Liver (tissue), 9 donors: Measurements from ENCODE around the gene ADGRA1. TPM values are rescaled to one million over a fixed set of nuclear protein-coding genes. Genes with fewer than 3 reads are reported as not detected.

Experiments
- DNase-seq: peaks from one replicate; pipeline ENCODE4 v3.0.0-alpha.2; 2017; ENCODE audit warnings: low spot score
- H3K27ac ChIP-seq, 2 donors: one replicate each; pipeline ENCODE4 v1.7.0; 2013; ENCODE audit warnings: inconsistent platforms in 2 of 2, low read length in 2 of 2, control low read depth in 1 of 2, low read depth in 1 of 2, mild to moderate bottlenecking in 1 of 2
- H3K27me3 ChIP-seq, 4 donors: one replicate each; pipeline versions ENCODE4 v1.6.1 to v1.7.0; 2013; ENCODE audit warnings: low read length in 3 of 4, inconsistent platforms in 1 of 4, mild to moderate bottlenecking in 1 of 4, moderate library complexity in 1 of 4; ENCODE audit not compliant: control insufficient read depth in 4 of 4, insufficient read depth in 4 of 4
- H3K36me3 ChIP-seq, 4 donors: one replicate each; pipeline versions ENCODE4 v1.6.1 to v1.7.0; 2013; ENCODE audit warnings: low read length in 3 of 4, mild to moderate bottlenecking in 3 of 4, low read depth in 1 of 4, moderate library complexity in 1 of 4; ENCODE audit not compliant: control insufficient read depth in 4 of 4, insufficient read depth in 3 of 4
- H3K4me1 ChIP-seq, 4 donors: one replicate each; pipeline versions ENCODE4 v1.6.1 to v1.7.0; 2013; ENCODE audit warnings: low read length in 3 of 4, mild to moderate bottlenecking in 3 of 4, moderate library complexity in 1 of 4; ENCODE audit not compliant: control insufficient read depth in 4 of 4, insufficient read depth in 4 of 4
- H3K4me3 ChIP-seq, 3 donors: one replicate each; pipeline versions ENCODE4 v1.6.1 to v1.7.0; 2013; ENCODE audit warnings: low read length in 3 of 3, control low read depth in 1 of 3, low read depth in 1 of 3, mild to moderate bottlenecking in 1 of 3
- H3K9ac ChIP-seq, 2 donors: one replicate each; pipeline ENCODE4 v1.7.0; 2013; ENCODE audit warnings: low read length in 2 of 2, mild to moderate bottlenecking in 2 of 2, moderate library complexity in 2 of 2, control low read depth in 1 of 2, low read depth in 1 of 2
- H3K9me3 ChIP-seq, 4 donors: one replicate each; pipeline versions ENCODE4 v1.6.1 to v1.7.0; 2013; ENCODE audit warnings: low read length in 3 of 4; ENCODE audit not compliant: control insufficient read depth in 4 of 4
- ATF3 ChIP-seq: IDR thresholded peaks from 2 replicates; pipeline ENCODE4 v1.6.1; 2016; ENCODE audit warnings: antibody characterized with exemption
- CTCF ChIP-seq: fragments of 150-350 bp; IDR thresholded peaks from 2 replicates; pipeline ENCODE4 v1.5.1; 2017; ENCODE audit warnings: improper control_type of control experiment, low read depth, low read length; ENCODE audit not compliant: missing input control
- FOXA1 ChIP-seq: IDR thresholded peaks from 2 replicates; pipeline ENCODE4 v1.6.1; 2016; ENCODE audit warnings: antibody characterized with exemption
- FOXA2 ChIP-seq: IDR thresholded peaks from 2 replicates; pipeline ENCODE4 v1.6.1; 2016; ENCODE audit warnings: antibody characterized with exemption
- GABPA ChIP-seq, 2 donors: IDR thresholded peaks in 1 of 2; conservative IDR thresholded peaks in 1 of 2; 2 replicates each; pipeline ENCODE4 v1.6.1; 2016; ENCODE audit warnings: antibody characterized with exemption in 2 of 2, mild to moderate bottlenecking in 1 of 2, moderate library complexity in 1 of 2
- HNF4A ChIP-seq, 2 donors: conservative IDR thresholded peaks; 2 replicates each; pipeline ENCODE4 v1.6.1; 2016; ENCODE audit warnings: antibody characterized with exemption in 2 of 2, mild to moderate bottlenecking in 2 of 2
- HNF4G ChIP-seq: IDR thresholded peaks from 2 replicates; pipeline ENCODE4 v1.6.1; 2016; ENCODE audit warnings: antibody characterized with exemption
- JUND ChIP-seq, 2 donors: IDR thresholded peaks; 2 replicates each; pipeline ENCODE4 v1.6.1; 2016; ENCODE audit warnings: antibody characterized with exemption in 2 of 2
- MAX ChIP-seq: IDR thresholded peaks from 2 replicates; pipeline ENCODE4 v1.6.1; 2016; ENCODE audit warnings: antibody characterized with exemption
- NR2F2 ChIP-seq: IDR thresholded peaks from 2 replicates; pipeline ENCODE4 v1.6.1; 2016; ENCODE audit warnings: antibody characterized with exemption
- RXRA ChIP-seq, 2 donors: IDR thresholded peaks; 2 replicates each; pipeline ENCODE4 v1.6.1; 2017 to 2018; ENCODE audit warnings: antibody characterized with exemption in 2 of 2, mild to moderate bottlenecking in 1 of 2
- TAF1 ChIP-seq: conservative IDR thresholded peaks from 2 replicates; pipeline ENCODE4 v1.6.1; 2016; ENCODE audit warnings: antibody characterized with exemption, mild to moderate bottlenecking
- YY1 ChIP-seq: IDR thresholded peaks from 2 replicates; pipeline ENCODE4 v1.6.1; 2016; ENCODE audit warnings: antibody characterized with exemption, mild to moderate bottlenecking
- ZBTB33 ChIP-seq: IDR thresholded peaks from 2 replicates; pipeline ENCODE4 v1.6.1; 2016; ENCODE audit warnings: antibody characterized with exemption
- WGBS: extraction: QIAGEN DNeasy Blood & Tissue Kit; methylation state at CpG from one replicate; pipeline ENCODE4 v1.1.7; 2013; 5-methylcytosine and 5-hydroxymethylcytosine counted together
- polyA plus RNA-seq, 2 donors: library from polyadenylated mRNA; stranded (reverse) in 1 of 2; unstranded in 1 of 2; fragments of 200-250 nt in 1 of 2; fragments of >200 nt in 1 of 2; fragmentation: Nextera tagmentation in 1 of 2; extraction: Ambion mirVana in 1 of 2; gene quantifications; one replicate each; pipeline versions ENCODE4 v1.2.1 to v1.2.3, GENCODE V29; 2013 to 2015
- total RNA-seq, 2 donors: library from RNA; depleted of rRNA; stranded (reverse); fragments of >200 nt; gene quantifications; one replicate each; pipeline ENCODE4 v1.2.3, GENCODE V29; 2014
- donor health status: healthy.
- donor health status: healthy.
- donor health status: healthy.
- donor health status: healthy.
- donor health status: healthy.

Gene ADGRA1
- total and polyA plus RNA-seq, 4 donors = 0.08 to 0.70 (median 0.12) TPM; not detected in 1

- Histone ChIP-seq H3K4me3 (no peak overlapping the region), H3K36me3 (no peaks in the 10 kb centered on the region), H3K27me3 (no peaks in the 10 kb centered on the region), H3K4me1 (no peaks in the 10 kb centered on the region), H3K9me3 (peaks cover 0 to 4% (median 0%) of the 10 kb centered on the region in 4 donors), H3K9ac (no peak overlapping the region), H3K27ac (no peak overlapping the region)
- no peak for DNase-seq
- WGBS = 75% methylated on average over 7 of the region's 7 CpGs
- no peak for TF ChIP-seq HNF4A (conservative IDR thresholded peaks at IDR 0.05)
- no peak for TF ChIP-seq FOXA2
- no peak for TF ChIP-seq MAX
- TF ChIP-seq RXRA (IDR thresholded peaks at IDR 0.05) = no peak
- no peak for TF ChIP-seq TAF1
- TF ChIP-seq ZBTB33 = no peak
- no peak for TF ChIP-seq GABPA (IDR thresholded peaks at IDR 0.05 in 1 of 2, conservative IDR thresholded peaks at IDR 0.05 in 1 of 2)
Measured at GRCh38 chr10:133059093-133059470, 28.6 kb upstream of the ADGRA1 start.

GRCh38 chr10:133059571-133059970, 28.2 kb upstream of the ADGRA1 start:
- Histone ChIP-seq H3K9me3 (no peaks in the 10 kb centered on the region), H3K4me3 (no peak overlapping the region), H3K36me3 (no peaks in the 10 kb centered on the region), H3K9ac (no peak overlapping the region), H3K27me3 (no peaks in the 10 kb centered on the region), H3K27ac (no peak overlapping the region), H3K4me1 (no peaks in the 10 kb centered on the region)
- no peak for DNase-seq
- no peak for TF ChIP-seq ZBTB33
- no peak for TF ChIP-seq FOXA1
- TF ChIP-seq TAF1 = no peak
- no peak for TF ChIP-seq NR2F2
- TF ChIP-seq CTCF = no peak
- no peak for TF ChIP-seq JUND (IDR thresholded peaks at IDR 0.05)
- TF ChIP-seq FOXA2 = no peak
- no peak for TF ChIP-seq MAX
- no peak for TF ChIP-seq ATF3
- TF ChIP-seq YY1 = no peak
- TF ChIP-seq HNF4G = no peak
- 72% methylated on average over 9 of the region's 9 CpGs for WGBS
